Fibroblast of lung (primary cell): ENCODE results near the gene TAMALIN. TPM values are rescaled to one million over a fixed set of nuclear protein-coding genes. Genes with fewer than 3 reads are reported as not detected.

Source experiments
- DNase-seq, 2 donors: peaks; one replicate each; pipeline versions ENCODE4 v3.0.0 to v3.0.0-alpha.2; 2010; ENCODE audit warnings: low read depth in 2 of 2
- H2AFZ ChIP-seq: 2 replicates; pipeline ENCODE4 v1.5.1; 2012; ENCODE audit warnings: low read length, control low read depth, inconsistent platforms
- H3K27ac ChIP-seq: 2 replicates; pipeline ENCODE4 v1.5.1; 2011; ENCODE audit warnings: low read length, control low read depth; ENCODE audit not compliant: insufficient read depth
- H3K27me3 ChIP-seq: 2 replicates; pipeline ENCODE4 v1.5.1; 2011; ENCODE audit warnings: mild to moderate bottlenecking, low read length; ENCODE audit not compliant: control insufficient read depth, insufficient read depth
- H3K36me3 ChIP-seq: 2 replicates; pipeline ENCODE4 v1.5.1; 2011; ENCODE audit warnings: low read length; ENCODE audit not compliant: control insufficient read depth, insufficient read depth
- H3K4me1 ChIP-seq: 2 replicates; pipeline ENCODE4 v1.5.1; 2011; ENCODE audit warnings: low read length; ENCODE audit not compliant: control insufficient read depth, insufficient read depth; ENCODE audit errors: extremely low read depth
- H3K4me2 ChIP-seq: 2 replicates; pipeline ENCODE4 v1.5.1; 2011; ENCODE audit warnings: low read length, control low read depth; ENCODE audit not compliant: insufficient read depth; ENCODE audit errors: extremely low read depth
- H3K4me3 ChIP-seq, 4 experiments: fragments of 200-600 bp in 1 of 4; sonication (generic) in 1 of 4; replicated peaks in 1 of 4; 2 replicates each; pipeline ENCODE4 v1.5.1; 2011 to 2016; ENCODE audit warnings: low read length in 4 of 4, low read depth in 3 of 4, mild to moderate bottlenecking in 3 of 4, control low read depth in 2 of 4, inconsistent platforms in 1 of 4, mixed read lengths in 1 of 4; ENCODE audit not compliant: insufficient read depth in 1 of 4; ENCODE audit errors: control extremely low read depth in 1 of 4
- H3K79me2 ChIP-seq: 2 replicates; pipeline ENCODE4 v1.5.1; 2012; ENCODE audit warnings: mild to moderate bottlenecking, low read length, inconsistent platforms; ENCODE audit not compliant: control insufficient read depth, insufficient read depth
- H3K9ac ChIP-seq: 2 replicates; pipeline ENCODE4 v1.5.1; 2011; ENCODE audit warnings: mild to moderate bottlenecking, low read length, control low read depth; ENCODE audit not compliant: insufficient read depth
- H3K9me3 ChIP-seq: 2 replicates; pipeline ENCODE4 v1.5.1; 2012; ENCODE audit warnings: low read depth, low read length; ENCODE audit not compliant: control insufficient read depth, insufficient read depth
- H4K20me1 ChIP-seq: 2 replicates; pipeline ENCODE4 v1.5.1; 2011; ENCODE audit warnings: low read length; ENCODE audit not compliant: control insufficient read depth, insufficient read depth; ENCODE audit errors: extremely low read depth
- CTCF ChIP-seq, 2 donors: IDR thresholded peaks in 1 of 2; conservative IDR thresholded peaks in 1 of 2; 1 replicate in 1 of 2; 2 replicates in 1 of 2; pipeline ENCODE4 v1.5.1; 2011 to 2012; ENCODE audit warnings: low read length in 2 of 2, control low read depth in 1 of 2, inconsistent platforms in 1 of 2, low read depth in 1 of 2, mild to moderate bottlenecking in 1 of 2
- EZH2 ChIP-seq: IDR thresholded peaks from 2 replicates; pipeline ENCODE4 v1.5.1; 2012; ENCODE audit warnings: low read length, control low read depth, mild to moderate bottlenecking; ENCODE audit errors: missing control alignments
- polyA plus RNA-seq, 2 donors: library from polyadenylated mRNA; depleted of rRNA in 1 of 2; stranded (reverse) in 1 of 2; unstranded in 1 of 2; fragments of >200 nt; gene quantifications; 2 replicates each; pipeline ENCODE4 v1.2.1, GENCODE V29; 2011 to 2012; ENCODE audit warnings: missing spikeins in 1 of 2
- total RNA-seq: library from RNA; depleted of rRNA; stranded (reverse); fragments of >200 nt; gene quantifications from 2 replicates; pipeline ENCODE4 v1.2.1, GENCODE V29; 2014

The TAMALIN gene
- total and polyA plus RNA-seq, 2 donors (not counting 1 experiment from before 2014, with no cell fraction given) = 5.3 to 12.1 TPM

DNA sequence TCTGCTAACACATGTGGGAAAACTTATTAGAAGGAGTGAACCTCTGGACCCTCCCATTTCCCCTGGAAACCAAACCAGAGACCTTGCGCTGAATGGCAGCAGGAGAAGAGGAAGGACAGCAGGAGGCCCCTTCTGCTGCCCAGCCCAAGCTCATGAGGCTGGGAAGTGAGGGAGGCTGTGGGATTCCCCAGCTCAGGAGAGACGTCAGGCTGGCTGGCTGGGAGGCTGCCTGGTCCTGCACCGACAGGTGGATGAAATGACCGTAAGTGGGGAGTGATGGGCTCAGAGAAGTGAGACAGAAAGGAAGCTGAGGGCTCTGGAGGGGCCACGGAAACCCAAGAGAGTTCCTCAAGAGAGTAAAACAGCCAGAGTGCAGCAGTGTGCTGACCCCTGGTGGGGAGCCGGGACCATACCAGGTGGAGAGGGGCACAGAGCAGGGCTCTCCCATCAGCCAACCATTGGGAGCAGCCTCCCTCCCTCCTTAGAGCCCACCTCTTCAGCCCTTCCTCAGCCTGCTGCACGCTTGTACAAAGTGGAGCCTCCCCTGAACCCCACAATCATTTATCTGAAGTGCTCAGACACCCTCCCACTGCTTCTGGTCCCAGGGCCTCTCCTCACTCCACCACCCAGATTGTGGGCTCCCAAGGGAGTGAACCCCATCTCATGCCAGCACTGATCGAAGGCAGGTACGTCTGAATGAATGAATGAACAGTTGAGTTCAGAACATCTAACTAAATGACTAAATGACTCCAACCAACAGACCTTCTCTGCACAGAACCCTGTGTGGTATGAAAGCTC lies 14.0 kb downstream of the TAMALIN start:
- Histone ChIP-seq H3K4me2 (no peak overlapping the region), H3K27me3 (no peaks in the 10 kb centered on the region), H3K27ac (no peak overlapping the region), H3K36me3 (no peaks in the 10 kb centered on the region), H3K9ac (no peak overlapping the region), H3K4me1 (peaks cover under 1% of the 10 kb centered on the region), H4K20me1 (no peaks in the 10 kb centered on the region), H3K4me3 (no peak overlapping the region), H3K79me2 (no peaks in the 10 kb centered on the region), H3K9me3 (no peaks in the 10 kb centered on the region), H2AFZ (no peak overlapping the region)
- no peak for TF ChIP-seq EZH2
- TF ChIP-seq CTCF (conservative IDR thresholded peaks at IDR 0.05 in 1 of 2, IDR thresholded peaks at IDR 0.05 in 1 of 2; ENCODE audit: low read depth in 1 of 2, low read length in 2 of 2) = peak; percentile 68 to 86
- DNase-seq = peak; percentile 28 to 57

GRCh38 chr12:52022841-52023181 lies 16.1 kb downstream of the TAMALIN start:
- H3K9me3 ChIP-seq = no peaks in the 10 kb centered on the region
- DNase-seq = no peak
- H3K27me3 ChIP-seq = no peaks in the 10 kb centered on the region
- H2AFZ ChIP-seq = no peak overlapping the region
- no peak overlapping the region for H3K9ac ChIP-seq
- peak overlapping the region; percentile 88 for H3K4me2 ChIP-seq
- TF ChIP-seq CTCF (conservative IDR thresholded peaks at IDR 0.05 in 1 of 2, IDR thresholded peaks at IDR 0.05 in 1 of 2; ENCODE audit: low read depth in 1 of 2, low read length in 2 of 2) = no peak
- H4K20me1 ChIP-seq = no peaks in the 10 kb centered on the region
- peak overlapping the region in 2 of 4 experiments; percentile 45 to 57 for H3K4me3 ChIP-seq
- peaks cover 7% of the 10 kb centered on the region for H3K4me1 ChIP-seq
- no peaks in the 10 kb centered on the region for H3K79me2 ChIP-seq
- no peak overlapping the region for H3K27ac ChIP-seq
- H3K36me3 ChIP-seq = no peaks in the 10 kb centered on the region

GRCh38 chr12:52023182-52023975 lies 16.6 kb downstream of the TAMALIN start:
- no peak overlapping the region for H3K27ac ChIP-seq

More at GRCh38 chr12:52023182-52023975, 16.6 kb downstream of the TAMALIN start:
- Histone ChIP-seq H3K4me3 (peak overlapping the region; percentile 32 to 57 (median 42)), H4K20me1 (no peaks in the 10 kb centered on the region), H3K79me2 (no peaks in the 10 kb centered on the region), H3K27me3 (no peaks in the 10 kb centered on the region), H3K4me1 (peaks cover 7% of the 10 kb centered on the region), H3K9ac (peak overlapping the region; percentile 30), H3K36me3 (no peaks in the 10 kb centered on the region), H2AFZ (peak overlapping the region; percentile 67), H3K9me3 (no peaks in the 10 kb centered on the region), H3K4me2 (peak overlapping the region; percentile 88)
- peak; percentile 60 to 65 for DNase-seq
- TF ChIP-seq EZH2 (no peak), CTCF (conservative IDR thresholded peaks at IDR 0.05 in 1 of 2, IDR thresholded peaks at IDR 0.05 in 1 of 2; ENCODE audit: low read depth in 1 of 2, low read length in 2 of 2) (peak; percentile 75 to 76)
